ENCODE results near the gene CTIF.

CTIF gene

GRCh38 chr18:48732767-48733424 lies 194.1 kb downstream of the CTIF start:
- no peak for DNase-seq (ENCODE audit: low read depth)

GRCh38 chr18:48733643-48734253 lies 194.9 kb downstream of the CTIF start:
- DNase-seq (ENCODE audit: low read depth), result no peak

- no peak for DNase-seq (ENCODE audit: low read depth)
Measured at GRCh38 chr18:48734460-48734859, 195.6 kb downstream of the CTIF start.

GRCh38 chr18:48735080-48735676 lies 196.3 kb downstream of the CTIF start:
- DNase-seq (ENCODE audit: low read depth), result no peak

- no peak for DNase-seq (ENCODE audit: low read depth)
Measured at GRCh38 chr18:48735681-48736255, 196.9 kb downstream of the CTIF start.

GRCh38 chr18:48736321-48737260 lies 197.8 kb downstream of the CTIF start:
- no peak for DNase-seq (ENCODE audit: low read depth)

GRCh38 chr18:48739266-48740067 lies 200.6 kb downstream of the CTIF start:
- DNase-seq (ENCODE audit: low read depth), result no peak

GRCh38 chr18:48740068-48740440 lies 201.2 kb downstream of the CTIF start:
- DNase-seq (ENCODE audit: low read depth), result no peak

GRCh38 chr18:48740851-48741485 lies 202.1 kb downstream of the CTIF start:
- DNase-seq (ENCODE audit: low read depth), result no peak

GRCh38 chr18:48741866-48742265 lies 203.0 kb downstream of the CTIF start:
- DNase-seq (ENCODE audit: low read depth), result no peak

- no peak for DNase-seq (ENCODE audit: low read depth)
Measured at GRCh38 chr18:48742304-48742703, 203.5 kb downstream of the CTIF start.

- no peak for DNase-seq (ENCODE audit: low read depth)
Measured at GRCh38 chr18:48742706-48743475, 204.1 kb downstream of the CTIF start.

- no peak for DNase-seq (ENCODE audit: low read depth)
Measured at GRCh38 chr18:48743886-48744285, 205.1 kb downstream of the CTIF start.

GRCh38 chr18:48745293-48745692 lies 206.5 kb downstream of the CTIF start:
- no peak for DNase-seq (ENCODE audit: low read depth)

GRCh38 chr18:48749768-48750167 lies 210.9 kb downstream of the CTIF start:
- DNase-seq (ENCODE audit: low read depth), result no peak

GRCh38 chr18:48750485-48751175 lies 211.8 kb downstream of the CTIF start:
- DNase-seq (ENCODE audit: low read depth), result no peak

GRCh38 chr18:48751727-48752468 lies 213.1 kb downstream of the CTIF start:
- no peak for DNase-seq (ENCODE audit: low read depth)

GRCh38 chr18:48752478-48752877 lies 213.6 kb downstream of the CTIF start:
- no peak for DNase-seq (ENCODE audit: low read depth)

- no peak for DNase-seq (ENCODE audit: low read depth)
Measured at GRCh38 chr18:48752928-48753327, 214.1 kb downstream of the CTIF start.
